Retinal pigment epithelial cell (primary cell): ENCODE data around the gene EHMT1.

Source experiments
- DNase-seq: peaks from one replicate; pipeline ENCODE4 v3.0.0-alpha.2; 2010; ENCODE audit warnings: low read depth
- H3K4me3 ChIP-seq: 2 replicates; pipeline ENCODE4 v1.5.1; 2011; ENCODE audit warnings: mild to moderate bottlenecking, low read length, control low read depth, moderate library complexity
- CTCF ChIP-seq: conservative IDR thresholded peaks from 2 replicates; pipeline ENCODE4 v1.5.1; 2011; ENCODE audit warnings: low read depth, low read length, control low read depth, inconsistent platforms

EHMT1 gene

GRCh38 chr9:137783521-137783920 is 164.7 kb downstream of the EHMT1 start:
- no peak for DNase-seq
- no peak overlapping the region for H3K4me3 ChIP-seq
- TF ChIP-seq CTCF: no peak

- no peak overlapping the region for H3K4me3 ChIP-seq
- no peak for DNase-seq
- TF ChIP-seq CTCF: no peak
Measured at GRCh38 chr9:137784046-137784445, 165.2 kb downstream of the EHMT1 start.

GRCh38 chr9:137784641-137785513 is 166.1 kb downstream of the EHMT1 start:
- no peak overlapping the region for H3K4me3 ChIP-seq
- TF ChIP-seq CTCF: no peak
- DNase-seq: no peak

- no peak for TF ChIP-seq CTCF
- no peak overlapping the region for H3K4me3 ChIP-seq
- no peak for DNase-seq
Measured at GRCh38 chr9:137785704-137786161, 166.9 kb downstream of the EHMT1 start.

GRCh38 chr9:137786511-137786920 is 167.7 kb downstream of the EHMT1 start:
- no peak for DNase-seq
- TF ChIP-seq CTCF: no peak
- H3K4me3 ChIP-seq: no peak overlapping the region

- TF ChIP-seq CTCF: no peak
- no peak for DNase-seq
- H3K4me3 ChIP-seq: no peak overlapping the region
Measured at GRCh38 chr9:137787381-137787780, 168.6 kb downstream of the EHMT1 start.

GRCh38 chr9:137787786-137788505 is 169.1 kb downstream of the EHMT1 start:
- DNase-seq: no peak
- no peak for TF ChIP-seq CTCF
- no peak overlapping the region for H3K4me3 ChIP-seq
